ENCODE measurements around the gene MTCH2.
A peak's percentile ranks its signal among the peaks of the same experiment; 100 is the strongest.
"Not testable (repeated sequence)": the region's sequence is repeated elsewhere in the genome, so short reads cannot be mapped to it uniquely, and the experiment has no call there.

MTCH2 gene

GRCh38 chr11:47642099-47642855 is at the start of gene MTCH2:
TSS of gene MTCH2 (minus strand) at chr11:47642559. CDS start at chr11:47642465, 94 bp downstream.
- CTCF ChIA-PET, result interaction anchor here (0.9 to 1.4 kb wide), 2 partner anchors 72 to 74 kb away, joined by 3 to 4 read pairs; partner anchors contain the start of gene AGBL2
- Mint-ChIP-seq H3K36me3 (peaks cover 20% of the 10 kb centered on the region), H3K27me3 (no peaks in the 10 kb centered on the region), H3K4me1 (peaks cover 30% of the 10 kb centered on the region), H3K9me3 (no peaks in the 10 kb centered on the region), H3K4me3 (peak within 1 kb of the TSS; percentile 95), H3K27ac (peak within 1 kb of the TSS; percentile 97)
- peak; percentile 97 for DNase-seq

GRCh38 chr11:47691979-47692378 is 49.6 kb upstream of the MTCH2 start:
- no peak for DNase-seq
- Mint-ChIP-seq H3K4me1 (peaks cover 16% of the 10 kb centered on the region), H3K27ac (no peak overlapping the region), H3K36me3 (no peaks in the 10 kb centered on the region), H3K27me3 (no peaks in the 10 kb centered on the region), H3K4me3 (no peak overlapping the region), H3K9me3 (no peaks in the 10 kb centered on the region)
- CTCF ChIA-PET, result no interaction called here

- no peaks in the 10 kb centered on the region for H3K36me3 Mint-ChIP-seq
- no peak overlapping the region for H3K27ac Mint-ChIP-seq
- no peaks in the 10 kb centered on the region for H3K27me3 Mint-ChIP-seq
- no peaks in the 10 kb centered on the region for H3K9me3 Mint-ChIP-seq
- no peak overlapping the region for H3K4me3 Mint-ChIP-seq
- H3K4me1 Mint-ChIP-seq, result peaks cover 16% of the 10 kb centered on the region
- DNase-seq, result no peak
- CTCF ChIA-PET, result no interaction called here
Observed at GRCh38 chr11:47689480-47689879, 47.1 kb upstream of the MTCH2 start.

- no peak overlapping the region for H3K4me3 Mint-ChIP-seq
- H3K27ac Mint-ChIP-seq, result no peak overlapping the region
- CTCF ChIA-PET, result no interaction called here
- no peaks in the 10 kb centered on the region for H3K27me3 Mint-ChIP-seq
- H3K36me3 Mint-ChIP-seq, result no peaks in the 10 kb centered on the region
- no peak for DNase-seq
- peaks cover 13% of the 10 kb centered on the region for H3K4me1 Mint-ChIP-seq
- no peaks in the 10 kb centered on the region for H3K9me3 Mint-ChIP-seq
Observed at GRCh38 chr11:47688991-47689390, 46.6 kb upstream of the MTCH2 start.

GRCh38 chr11:47688111-47688510 is 45.8 kb upstream of the MTCH2 start:
- Mint-ChIP-seq H3K9me3 (no peaks in the 10 kb centered on the region), H3K27ac (no peak overlapping the region), H3K27me3 (peaks cover 1% of the 10 kb centered on the region), H3K36me3 (no peaks in the 10 kb centered on the region), H3K4me1 (peaks cover 9% of the 10 kb centered on the region), H3K4me3 (no peak overlapping the region)
- CTCF ChIA-PET, result no interaction called here
- DNase-seq, result no peak

GRCh38 chr11:47686704-47687103 is 44.3 kb upstream of the MTCH2 start:
- H3K4me3 Mint-ChIP-seq, H3K4me1 Mint-ChIP-seq, H3K27ac Mint-ChIP-seq, H3K9me3 Mint-ChIP-seq, CTCF ChIA-PET, DNase-seq, H3K36me3 Mint-ChIP-seq, H3K27me3 Mint-ChIP-seq: not testable (repeated sequence)

GRCh38 chr11:47686151-47686550 is 43.8 kb upstream of the MTCH2 start:
- H3K36me3 Mint-ChIP-seq, result no peaks in the 10 kb centered on the region
- no peak overlapping the region for H3K4me3 Mint-ChIP-seq
- H3K27ac Mint-ChIP-seq, result no peak overlapping the region
- DNase-seq, result no peak
- peaks cover 6% of the 10 kb centered on the region for H3K27me3 Mint-ChIP-seq
- CTCF ChIA-PET, result no interaction called here
- no peaks in the 10 kb centered on the region for H3K4me1 Mint-ChIP-seq
- H3K9me3 Mint-ChIP-seq, result no peaks in the 10 kb centered on the region

- Mint-ChIP-seq H3K4me3 (no peak overlapping the region), H3K27ac (no peak overlapping the region), H3K4me1 (no peaks in the 10 kb centered on the region), H3K9me3 (no peaks in the 10 kb centered on the region), H3K27me3 (no peaks in the 10 kb centered on the region), H3K36me3 (no peaks in the 10 kb centered on the region)
- DNase-seq, result no peak
- CTCF ChIA-PET, result no interaction called here
Observed at GRCh38 chr11:47675851-47676250, 33.5 kb upstream of the MTCH2 start.

- CTCF ChIA-PET, result no interaction called here
Observed at GRCh38 chr11:47672283-47672730, 29.9 kb upstream of the MTCH2 start.

GRCh38 chr11:47669856-47670255 is 27.5 kb upstream of the MTCH2 start:
- Mint-ChIP-seq H3K4me1 (peaks cover 7% of the 10 kb centered on the region), H3K9me3 (no peaks in the 10 kb centered on the region), H3K27me3 (no peaks in the 10 kb centered on the region), H3K36me3 (no peaks in the 10 kb centered on the region), H3K4me3 (no peak overlapping the region), H3K27ac (no peak overlapping the region)
- DNase-seq, result no peak
- CTCF ChIA-PET, result no interaction called here

More at GRCh38 chr11:47672283-47672730, 29.9 kb upstream of the MTCH2 start:
- Mint-ChIP-seq H3K27me3 (no peaks in the 10 kb centered on the region), H3K9me3 (no peaks in the 10 kb centered on the region), H3K36me3 (no peaks in the 10 kb centered on the region), H3K4me1 (peaks cover 5% of the 10 kb centered on the region), H3K4me3 (no peak overlapping the region), H3K27ac (no peak overlapping the region)
- no peak for DNase-seq

GRCh38 chr11:47668665-47669064 is 26.3 kb upstream of the MTCH2 start:
- no peaks in the 10 kb centered on the region for H3K9me3 Mint-ChIP-seq
- no peak for DNase-seq
- H3K27ac Mint-ChIP-seq, result no peak overlapping the region
- no peaks in the 10 kb centered on the region for H3K36me3 Mint-ChIP-seq
- H3K4me3 Mint-ChIP-seq, result no peak overlapping the region
- CTCF ChIA-PET, result no interaction called here
- peaks cover 8% of the 10 kb centered on the region for H3K4me1 Mint-ChIP-seq
- no peaks in the 10 kb centered on the region for H3K27me3 Mint-ChIP-seq

GRCh38 chr11:47667555-47667954 is 25.2 kb upstream of the MTCH2 start:
- Mint-ChIP-seq H3K36me3 (no peaks in the 10 kb centered on the region), H3K4me1 (peaks cover 12% of the 10 kb centered on the region), H3K27me3 (no peaks in the 10 kb centered on the region), H3K27ac (no peak overlapping the region), H3K9me3 (no peaks in the 10 kb centered on the region), H3K4me3 (no peak overlapping the region)
- CTCF ChIA-PET, result no interaction called here
- no peak for DNase-seq

- Mint-ChIP-seq H3K4me3 (no peak overlapping the region), H3K27me3 (no peaks in the 10 kb centered on the region), H3K9me3 (no peaks in the 10 kb centered on the region), H3K4me1 (peaks cover 12% of the 10 kb centered on the region), H3K36me3 (no peaks in the 10 kb centered on the region), H3K27ac (no peak overlapping the region)
- CTCF ChIA-PET, result no interaction called here
- DNase-seq, result no peak
Observed at GRCh38 chr11:47667135-47667534, 24.8 kb upstream of the MTCH2 start.

- H3K9me3 Mint-ChIP-seq, H3K27ac Mint-ChIP-seq, DNase-seq, CTCF ChIA-PET, H3K27me3 Mint-ChIP-seq, H3K4me3 Mint-ChIP-seq, H3K36me3 Mint-ChIP-seq: not testable (repeated sequence)
- H3K4me1 Mint-ChIP-seq, result peaks cover 12% of the 10 kb centered on the region
Observed at GRCh38 chr11:47664936-47665335, 22.6 kb upstream of the MTCH2 start.

- Mint-ChIP-seq H3K27ac (no peak overlapping the region), H3K4me1 (peaks cover 7% of the 10 kb centered on the region), H3K27me3 (peaks cover 4% of the 10 kb centered on the region), H3K36me3 (no peaks in the 10 kb centered on the region), H3K4me3 (no peak overlapping the region), H3K9me3 (no peaks in the 10 kb centered on the region)
- no peak for DNase-seq
- CTCF ChIA-PET, result no interaction called here
Observed at GRCh38 chr11:47661245-47661644, 18.9 kb upstream of the MTCH2 start.
